H54 (cell line): Measurements from ENCODE around the gene CAST.
"Not testable (repeated sequence)": the region's sequence is repeated elsewhere in the genome, so short reads cannot be mapped to it uniquely, and the experiment has no call there.

Experiments used
- DNase-seq: peaks from one replicate; pipeline ENCODE4 v3.0.0; 2011; ENCODE audit warnings: low spot score, mixed read lengths; ENCODE audit not compliant: insufficient read length
- FAIRE-seq: peaks from 3 replicates; lab custom pipeline; 2011; peaks lifted over from hg19 to GRCh38; lab: Jason Lieb, UNC
- POLR2A ChIP-seq: IDR thresholded peaks from 2 replicates; pipeline ENCODE4 v1.6.1; 2011; ENCODE audit warnings: low read depth, mild to moderate bottlenecking, low read length

The CAST gene

DNA sequence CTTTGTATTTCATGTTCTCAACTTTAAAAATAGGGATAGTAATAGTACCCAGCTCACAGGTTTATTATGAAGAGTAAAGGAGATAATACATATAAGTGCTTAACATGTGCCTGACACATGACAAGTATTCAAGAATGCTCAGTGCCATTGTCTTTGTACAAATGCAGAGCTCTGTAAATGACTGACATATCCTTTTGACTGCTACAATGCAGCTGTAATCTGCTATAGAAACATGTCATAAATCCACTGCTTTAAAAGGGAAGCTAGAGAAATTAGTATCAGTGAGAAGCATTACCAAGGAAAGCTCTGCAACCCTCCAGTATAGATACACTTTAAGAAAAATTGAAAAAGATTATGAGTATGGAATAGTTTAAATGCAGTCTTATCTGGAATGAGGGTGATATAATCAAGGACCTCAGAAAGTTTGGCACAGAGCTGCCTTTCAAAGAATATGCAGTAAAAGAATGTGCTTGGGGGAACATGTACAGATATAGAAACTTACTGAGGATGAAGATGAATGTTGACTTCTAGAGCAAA is 127.7 kb downstream of the CAST start:
- no peak for DNase-seq

GRCh38 chr5:96790961-96791504 is 128.9 kb downstream of the CAST start:
- DNase-seq (no peak), FAIRE-seq (peak; percentile 52)
- no peak for TF ChIP-seq POLR2A

More for the DNA sequence above, 127.7 kb downstream of the CAST start:
- no peak for FAIRE-seq
- no peak for TF ChIP-seq POLR2A

DNA sequence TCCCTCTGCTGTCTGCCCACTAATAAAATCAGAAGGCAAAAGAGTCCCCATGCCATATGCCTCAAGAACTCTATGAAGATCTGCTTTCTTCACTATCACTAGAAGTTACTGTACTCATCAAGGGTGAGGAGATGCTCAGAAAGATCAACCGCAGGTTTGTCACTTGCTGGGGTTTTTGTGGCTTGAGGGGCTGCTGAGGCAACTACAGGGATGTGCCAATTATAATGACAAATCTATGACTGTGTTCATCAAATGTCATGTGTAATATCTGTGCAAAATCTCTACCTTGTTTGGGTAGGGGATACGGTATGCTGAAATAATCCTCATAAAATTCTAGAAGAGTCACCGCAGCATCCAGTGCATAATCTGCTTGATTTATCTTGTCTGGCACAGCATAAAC is 132.6 kb downstream of the CAST start:
- FAIRE-seq = no peak

DNA sequence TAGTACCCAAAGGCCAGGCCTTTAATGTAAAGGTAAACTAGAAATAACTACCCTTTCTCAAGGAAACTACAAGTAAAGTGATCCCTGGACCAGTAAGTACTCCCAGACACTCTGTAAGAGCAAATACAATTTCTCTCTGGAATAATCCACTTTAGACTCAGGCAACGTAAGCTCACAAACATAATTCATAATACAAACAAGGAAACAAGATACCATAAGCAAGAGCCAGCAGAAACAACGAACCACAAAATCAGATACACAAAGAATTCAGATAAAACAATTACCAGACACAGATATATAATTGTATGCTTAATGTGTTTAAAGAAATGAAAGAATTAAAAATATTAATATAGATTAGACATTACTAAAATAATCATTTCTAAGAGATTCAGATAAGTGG is 133.4 kb downstream of the CAST start:
- no peak for FAIRE-seq
- DNase-seq = no peak
- no peak for TF ChIP-seq POLR2A

More for the DNA sequence above, 132.6 kb downstream of the CAST start:
- no peak for DNase-seq
- no peak for TF ChIP-seq POLR2A

DNA sequence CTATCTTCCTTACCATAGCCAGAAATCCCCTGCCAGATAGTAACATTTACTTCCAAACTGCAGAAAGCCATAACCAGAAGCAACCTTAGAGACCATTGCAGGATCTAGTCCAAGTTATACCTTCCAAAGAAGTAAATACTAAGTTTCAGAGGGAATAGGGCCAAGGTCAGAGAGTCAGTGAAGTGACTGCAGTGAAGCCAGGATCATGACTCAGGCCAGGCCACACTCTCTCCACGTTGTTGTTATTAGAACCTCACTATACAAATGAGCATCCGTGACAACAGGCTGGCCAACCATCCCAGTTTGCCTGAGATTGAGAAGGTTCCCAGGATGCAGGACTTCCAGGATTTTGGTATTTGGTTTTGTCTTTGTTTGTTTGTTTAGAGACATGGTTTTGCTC is 134.3 kb downstream of the CAST start:
- TF ChIP-seq POLR2A = no peak
- FAIRE-seq = no peak
- DNase-seq = no peak

DNA sequence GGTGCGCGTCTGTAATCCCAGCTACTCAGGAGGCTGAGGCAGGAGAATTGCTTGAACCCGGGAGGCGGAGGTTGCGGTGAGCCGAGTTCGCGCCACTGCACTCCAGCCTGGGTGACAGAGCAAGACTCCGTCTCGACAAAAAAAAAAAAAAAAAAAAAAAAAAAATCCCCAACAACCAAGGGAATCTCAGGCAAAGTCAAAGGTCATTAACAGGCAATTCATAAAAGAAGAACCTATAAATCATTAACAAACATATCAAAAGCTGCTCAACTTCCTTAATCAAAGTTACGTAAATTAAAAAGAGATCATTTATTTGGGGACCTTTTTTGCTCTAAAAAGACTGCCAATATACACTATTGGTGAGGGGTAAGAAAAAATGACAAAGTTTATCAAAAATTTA is 139.5 kb downstream of the CAST start:
- FAIRE-seq, DNase-seq: not testable (repeated sequence)

DNA sequence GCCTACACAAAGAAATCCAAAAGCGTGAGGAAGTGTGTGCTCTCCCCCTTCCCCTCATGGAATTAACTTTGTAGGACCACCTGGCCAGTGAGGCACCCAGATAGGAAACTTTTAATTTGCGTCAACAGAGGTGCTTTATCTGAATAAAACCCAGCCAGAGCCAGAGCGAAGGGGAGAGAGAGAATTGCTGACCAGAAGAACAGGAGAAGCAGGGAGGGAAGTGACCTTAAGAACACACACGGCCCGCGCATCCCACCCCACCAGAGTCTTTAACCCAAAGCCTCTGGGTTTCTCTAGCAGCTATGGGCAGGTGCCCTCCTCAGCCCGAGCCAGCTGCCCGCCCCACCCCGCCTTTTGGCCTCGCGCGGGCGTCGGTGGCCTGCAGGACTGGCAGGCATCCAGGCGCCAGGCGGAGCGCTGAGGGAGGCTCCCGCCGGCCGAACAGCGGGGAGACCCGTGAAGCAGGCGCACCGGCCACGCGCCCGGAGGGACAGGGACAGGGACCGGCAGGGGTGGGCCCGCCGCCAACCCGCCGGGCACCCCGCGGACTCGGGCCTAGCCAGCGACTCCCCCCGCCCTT is 145.0 kb downstream of the CAST start:
- peak; percentile 80 for TF ChIP-seq POLR2A
- no peak for FAIRE-seq
- peak; percentile 70 for DNase-seq

DNA sequence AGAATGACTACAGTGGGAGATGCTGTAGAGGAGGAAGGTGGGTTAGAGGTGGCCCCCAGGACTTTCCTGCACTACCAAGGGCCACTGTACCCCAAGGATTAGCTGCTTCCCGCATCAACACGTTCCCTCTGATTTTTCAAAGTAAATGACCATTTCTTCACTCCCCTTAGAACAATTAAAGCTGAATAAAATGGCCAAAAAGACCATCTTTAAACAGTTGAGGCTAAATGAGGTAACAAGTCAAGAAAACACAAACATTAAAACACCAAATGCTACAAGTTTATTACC is 146.3 kb downstream of the CAST start:
- FAIRE-seq (no peak), DNase-seq (no peak)
- no peak; the same call in 1 of the 2 replicates for TF ChIP-seq POLR2A

DNA sequence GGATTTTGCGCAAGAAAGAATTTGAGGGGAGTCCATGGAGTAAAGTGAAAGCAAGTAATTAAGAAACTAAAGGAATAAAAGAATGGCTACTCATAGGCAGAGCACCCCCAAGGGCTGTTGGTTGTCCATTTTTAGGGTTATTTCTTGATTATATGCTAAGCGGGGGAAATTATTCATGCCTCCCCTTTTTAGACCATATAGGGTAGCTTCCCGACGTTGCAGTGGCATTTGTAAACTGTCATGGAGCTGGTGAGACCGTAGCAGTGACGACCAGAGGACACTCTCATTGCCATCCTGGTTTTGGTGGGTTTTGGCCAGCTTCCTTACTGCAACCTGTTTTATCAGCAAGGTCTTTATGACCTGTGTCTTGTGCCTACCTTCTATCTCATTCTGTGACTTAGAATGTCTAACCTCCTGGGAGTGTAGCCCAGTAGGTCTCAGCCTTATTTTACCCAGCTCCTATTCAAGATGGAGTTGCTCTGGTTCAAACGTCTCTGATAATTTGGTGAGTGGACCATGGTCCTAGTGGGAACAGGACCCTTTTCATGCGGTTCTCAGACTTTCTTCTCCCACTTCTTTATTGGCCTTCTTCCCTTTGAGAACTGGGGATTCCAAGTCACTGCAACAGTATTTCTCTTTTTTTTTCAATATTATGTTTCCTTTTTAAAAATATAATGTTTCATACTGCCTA is 146.8 kb downstream of the CAST start:
- no peak for FAIRE-seq
- no peak for DNase-seq
- no peak for TF ChIP-seq POLR2A

DNA sequence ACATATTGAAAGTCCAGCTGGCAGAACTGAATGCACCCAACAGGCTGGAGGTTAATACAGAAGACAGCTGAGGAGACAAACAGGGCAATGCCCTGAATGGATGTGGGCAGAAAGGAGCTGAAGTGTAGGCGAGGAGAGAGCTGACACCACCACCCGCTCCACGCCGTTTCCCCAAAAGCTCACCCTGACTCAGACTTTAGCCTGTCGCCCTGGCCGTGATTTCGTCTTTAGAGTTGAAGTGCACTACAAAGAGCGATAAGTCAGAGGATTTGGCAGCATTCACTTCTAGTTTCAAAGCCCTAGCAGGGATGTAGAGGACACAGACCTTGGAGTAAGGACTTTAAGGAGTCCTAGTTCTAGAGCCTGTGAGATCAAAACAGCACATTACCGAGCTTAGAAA is 147.7 kb downstream of the CAST start:
- DNase-seq (no peak), FAIRE-seq (no peak)
- no peak for TF ChIP-seq POLR2A

- DNase-seq = no peak
- no peak for TF ChIP-seq POLR2A
- no peak for FAIRE-seq
Observed at GRCh38 chr5:96812851-96813250, 150.7 kb downstream of the CAST start.

- no peak for FAIRE-seq
- no peak for TF ChIP-seq POLR2A
- DNase-seq = no peak
Observed at GRCh38 chr5:96814041-96814440, 151.9 kb downstream of the CAST start.

DNA sequence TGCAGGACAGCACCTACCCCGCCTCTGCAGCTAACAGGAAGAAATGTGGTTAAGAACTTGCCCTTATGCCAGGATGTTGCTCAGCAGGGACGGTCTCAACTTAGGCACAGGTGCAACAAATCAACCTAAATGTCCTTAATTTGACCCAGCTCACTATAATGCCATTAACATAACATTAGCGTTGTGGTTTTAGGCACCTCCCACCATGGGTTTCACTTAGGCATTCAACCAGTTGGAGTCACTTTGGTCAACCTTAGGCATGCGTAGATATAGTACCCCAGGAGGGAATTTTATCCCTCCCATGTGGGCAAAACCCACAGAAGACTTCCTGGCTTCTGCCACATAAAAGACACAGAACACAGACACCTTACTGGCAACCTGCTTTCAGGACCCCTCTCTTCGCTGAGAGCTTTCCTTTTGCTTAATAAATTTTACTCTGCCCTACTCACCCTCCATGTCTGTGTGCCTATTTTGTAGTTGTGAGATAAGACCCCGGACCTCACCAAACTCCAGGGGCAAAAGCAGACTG is 154.3 kb downstream of the CAST start:
- peak; percentile 72 for FAIRE-seq
- no peak for TF ChIP-seq POLR2A
- DNase-seq = no peak

- no peak for TF ChIP-seq POLR2A
- FAIRE-seq (no peak), DNase-seq (no peak)
Observed at GRCh38 chr5:96816991-96817390, 154.8 kb downstream of the CAST start.
